Right lobe of liver (tissue), 4 donors: ENCODE measurements around the gene TCF12.

Experiments used
- POLR2A ChIP-seq: fragments of 450-650 bp; IDR thresholded peaks from one replicate; pipeline ENCODE4 v1.6.1; 2017; ENCODE audit warnings: antibody characterized with exemption, mild to moderate bottlenecking
- TF ChIP-seq, protein P1 (sequence below), 4 donors: fragments of 200-600 bp in 3 of 4; fragments of 450-650 bp in 1 of 4; IDR thresholded peaks; one replicate each; pipeline versions ENCODE4 v1.5.1 to v1.8.0; 2016 to 2022; ENCODE audit warnings: antibody characterized with exemption in 4 of 4, mild to moderate bottlenecking in 2 of 4
- donor health status: DM: no; HTN: no; CAD: no.
- donor health status: DM: no; HTN: no; CAD: no.
- donor health status: DM: no; HTN: yes; CAD: no.

DNA sequence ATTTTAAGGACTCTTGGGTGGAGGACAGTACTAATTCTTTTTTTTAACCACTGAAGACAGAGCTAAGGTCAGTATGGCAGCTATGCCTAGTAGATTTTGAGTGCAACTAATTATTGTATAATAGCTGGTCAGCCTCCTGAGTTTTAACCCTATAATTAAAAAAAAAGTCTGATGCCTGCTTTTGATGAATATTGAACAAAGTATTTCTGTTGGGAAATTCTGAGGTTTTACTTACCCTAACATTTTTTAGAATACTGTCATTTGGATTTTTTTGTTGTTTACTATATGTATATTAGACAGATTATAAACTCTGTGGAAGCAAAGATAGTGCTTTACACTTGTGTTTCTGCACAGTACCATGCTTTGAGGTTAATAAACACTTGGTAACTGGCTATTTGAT, 20.8 kb downstream of the TCF12 start:
- TF ChIP-seq, protein P1, sequence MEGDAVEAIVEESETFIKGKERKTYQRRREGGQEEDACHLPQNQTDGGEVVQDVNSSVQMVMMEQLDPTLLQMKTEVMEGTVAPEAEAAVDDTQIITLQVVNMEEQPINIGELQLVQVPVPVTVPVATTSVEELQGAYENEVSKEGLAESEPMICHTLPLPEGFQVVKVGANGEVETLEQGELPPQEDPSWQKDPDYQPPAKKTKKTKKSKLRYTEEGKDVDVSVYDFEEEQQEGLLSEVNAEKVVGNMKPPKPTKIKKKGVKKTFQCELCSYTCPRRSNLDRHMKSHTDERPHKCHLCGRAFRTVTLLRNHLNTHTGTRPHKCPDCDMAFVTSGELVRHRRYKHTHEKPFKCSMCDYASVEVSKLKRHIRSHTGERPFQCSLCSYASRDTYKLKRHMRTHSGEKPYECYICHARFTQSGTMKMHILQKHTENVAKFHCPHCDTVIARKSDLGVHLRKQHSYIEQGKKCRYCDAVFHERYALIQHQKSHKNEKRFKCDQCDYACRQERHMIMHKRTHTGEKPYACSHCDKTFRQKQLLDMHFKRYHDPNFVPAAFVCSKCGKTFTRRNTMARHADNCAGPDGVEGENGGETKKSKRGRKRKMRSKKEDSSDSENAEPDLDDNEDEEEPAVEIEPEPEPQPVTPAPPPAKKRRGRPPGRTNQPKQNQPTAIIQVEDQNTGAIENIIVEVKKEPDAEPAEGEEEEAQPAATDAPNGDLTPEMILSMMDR (IDR thresholded peaks at IDR 0.05), result no peak
- no peak for TF ChIP-seq POLR2A
